ENCODE data around the gene FHIT. TPM values are rescaled to one million over a fixed set of nuclear protein-coding genes. Genes with fewer than 3 reads are reported as not detected.

The FHIT gene
- total and polyA plus RNA-seq, 2 of the 4 experiments (the other 2 are of a cell fraction) = 0.07 TPM; not detected in 1

DNA sequence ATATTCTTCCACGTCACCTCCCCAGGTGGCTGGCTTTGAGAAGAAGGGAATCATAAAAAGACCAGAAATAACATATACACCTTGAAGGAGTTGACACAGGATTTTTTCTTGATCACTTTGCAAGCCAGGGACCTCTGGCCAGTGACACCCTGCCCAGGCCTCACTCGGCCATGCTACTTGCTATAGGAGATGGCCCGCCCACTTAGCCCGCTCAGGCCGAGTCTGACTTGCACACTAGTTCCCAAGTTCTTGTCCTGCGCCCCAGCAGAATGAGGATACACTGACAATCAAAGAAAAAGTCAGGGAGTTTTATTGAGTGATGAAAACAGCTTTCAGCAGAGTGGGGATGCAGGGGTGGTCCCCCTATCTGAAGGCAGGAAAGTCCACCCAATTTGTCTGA, 1155.3 kb downstream of the FHIT start:
- DNase-seq = no peak
- H3K4me3 ChIP-seq (ENCODE audit: insufficient read depth, low read depth, low read length) = no peak overlapping the region
- H2BK20ac ChIP-seq (ENCODE audit: low read depth, low read length) = no peak overlapping the region
- no peak overlapping the region for H3K4ac ChIP-seq (ENCODE audit: low read depth, low read length)
- no peak overlapping the region for H2BK120ac ChIP-seq (ENCODE audit: low read depth, low read length)
- peaks cover 4% of the 10 kb centered on the region; the same call in 1 of the 2 replicates for H3K9me3 ChIP-seq (ENCODE audit: control insufficient read depth, insufficient read depth, low read length)
- no peak overlapping the region for H2AK9ac ChIP-seq (replicated peaks; ENCODE audit: low read depth, low read length, poor library complexity)
- H3K18ac ChIP-seq (ENCODE audit: low read depth, low read length) = no peak overlapping the region
- no peak overlapping the region for H4K5ac ChIP-seq (ENCODE audit: low read depth, low read length)
- no peaks in the 10 kb centered on the region for H3K4me1 ChIP-seq (ENCODE audit: control insufficient read depth, insufficient read depth, low read length)
- no peaks in the 10 kb centered on the region for H3K27me3 ChIP-seq (ENCODE audit: control insufficient read depth, insufficient read depth, low read length)
- POLR2A ChIA-PET (ENCODE audit: unreplicated experiment) = no interaction called here
- CTCF ChIA-PET = no interaction called here
- H4K20me1 ChIP-seq (ENCODE audit: insufficient read depth, low read length) = no peaks in the 10 kb centered on the region
- H2AK5ac ChIP-seq (ENCODE audit: low read depth, low read length) = no peak overlapping the region
- H2BK5ac ChIP-seq (ENCODE audit: low read depth, low read length, poor library complexity, severe bottlenecking) = no peak overlapping the region
- no peak for ATAC-seq (ENCODE audit: low read depth)
- no peak overlapping the region for H2AFZ ChIP-seq (replicated peaks; ENCODE audit: low read length, poor library complexity)
- TF ChIP-seq, protein P1, sequence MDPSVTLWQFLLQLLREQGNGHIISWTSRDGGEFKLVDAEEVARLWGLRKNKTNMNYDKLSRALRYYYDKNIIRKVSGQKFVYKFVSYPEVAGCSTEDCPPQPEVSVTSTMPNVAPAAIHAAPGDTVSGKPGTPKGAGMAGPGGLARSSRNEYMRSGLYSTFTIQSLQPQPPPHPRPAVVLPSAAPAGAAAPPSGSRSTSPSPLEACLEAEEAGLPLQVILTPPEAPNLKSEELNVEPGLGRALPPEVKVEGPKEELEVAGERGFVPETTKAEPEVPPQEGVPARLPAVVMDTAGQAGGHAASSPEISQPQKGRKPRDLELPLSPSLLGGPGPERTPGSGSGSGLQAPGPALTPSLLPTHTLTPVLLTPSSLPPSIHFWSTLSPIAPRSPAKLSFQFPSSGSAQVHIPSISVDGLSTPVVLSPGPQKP (IDR thresholded peaks at IDR 0.05; ENCODE audit: borderline replicate concordance, low read depth, low read length) = no peak
- no peak for TF ChIP-seq POLR2A (IDR thresholded peaks at IDR 0.05; ENCODE audit: low read depth, low read length)
- no peak for TF ChIP-seq CEBPB (IDR thresholded peaks at IDR 0.05; ENCODE audit: low read depth, low read length)
- TF ChIP-seq RFX5 (IDR thresholded peaks at IDR 0.05; ENCODE audit: low read depth, low read length) = no peak
- TF ChIP-seq SMC3 (IDR thresholded peaks at IDR 0.05; ENCODE audit: low read depth, low read length) = no peak
- TF ChIP-seq MXI1 (IDR thresholded peaks at IDR 0.05; ENCODE audit: borderline replicate concordance, low read depth, low read length) = no peak
- TF ChIP-seq, protein P2, sequence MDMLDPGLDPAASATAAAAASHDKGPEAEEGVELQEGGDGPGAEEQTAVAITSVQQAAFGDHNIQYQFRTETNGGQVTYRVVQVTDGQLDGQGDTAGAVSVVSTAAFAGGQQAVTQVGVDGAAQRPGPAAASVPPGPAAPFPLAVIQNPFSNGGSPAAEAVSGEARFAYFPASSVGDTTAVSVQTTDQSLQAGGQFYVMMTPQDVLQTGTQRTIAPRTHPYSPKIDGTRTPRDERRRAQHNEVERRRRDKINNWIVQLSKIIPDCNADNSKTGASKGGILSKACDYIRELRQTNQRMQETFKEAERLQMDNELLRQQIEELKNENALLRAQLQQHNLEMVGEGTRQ (IDR thresholded peaks at IDR 0.05; ENCODE audit: low read depth, low read length) = no peak
- no peak for TF ChIP-seq CHD1 (IDR thresholded peaks at IDR 0.05; ENCODE audit: low read depth, low read length)
- no peak for TF ChIP-seq MAFK (IDR thresholded peaks at IDR 0.05; ENCODE audit: low read depth, low read length)
- H3K14ac ChIP-seq (replicated peaks; ENCODE audit: low read depth, low read length) = no peak overlapping the region
- no peak overlapping the region for H2BK15ac ChIP-seq (ENCODE audit: low read depth, low read length)
- H3K56ac ChIP-seq (ENCODE audit: extremely low read depth, insufficient read depth, low read length) = no peak overlapping the region
- H4K91ac ChIP-seq (ENCODE audit: insufficient read depth, low read depth, low read length) = no peak overlapping the region
- intact Hi-C loops (cut with micrococcal nuclease) = no loop called here
- H3K9ac ChIP-seq (ENCODE audit: low read depth, low read length) = no peak overlapping the region
- in situ Hi-C loops (cut with MboI; ENCODE audit: low sequenced_read_pairs) = no loop called here
- H3K27ac ChIP-seq (ENCODE audit: insufficient read depth, low read length) = no peak overlapping the region
- 76% methylated on average over 4 of the region's 6 CpGs; no CpG with 5 or more reads in 1 of the 2 experiments for WGBS, 2 experiments (ENCODE audit: extremely low coverage in 2 of 2, insufficient read length in 1 of 2)
- H3K79me1 ChIP-seq (ENCODE audit: low read depth in 1 of 2, low read length in 2 of 2) = no peaks in the 10 kb centered on the region
- H3K23ac ChIP-seq (ENCODE audit: low read depth, low read length) = no peak overlapping the region
- no peaks in the 10 kb centered on the region for H3K9me1 ChIP-seq (ENCODE audit: insufficient read depth, low read length)
- H4K8ac ChIP-seq (ENCODE audit: low read depth in 2 of 2, low read length in 2 of 2) = no peak overlapping the region
- dilution Hi-C loops (cut with HindIII; ENCODE audit: low sequenced_read_pairs, unreplicated experiment) = no loop called here
- H3K4me2 ChIP-seq (ENCODE audit: low read depth, low read length) = no peak overlapping the region
- H3K36me3 ChIP-seq (ENCODE audit: control insufficient read depth, insufficient read depth, low read length) = no peaks in the 10 kb centered on the region
- no TSS peak for BruUV-seq (replicated peaks)
